ENCODE measurements around the gene HAUS7. TPM values are rescaled to one million over a fixed set of nuclear protein-coding genes. Genes with fewer than 3 reads are reported as not detected.

Gene HAUS7
- total RNA-seq, 4 donors from 2014 or later: 20.7 to 46.8 (median 27.7) TPM

GRCh38 chrX:153426204-153426603 is 44.2 kb downstream of the HAUS7 start:
- intact Hi-C loops (cut with DNase I): no loop called here
- TF ChIP-seq CTCF (IDR thresholded peaks at IDR 0.05) (no peak), POLR2A (IDR thresholded peaks at IDR 0.05) (no peak)
- Histone ChIP-seq H3K4me1 (no peaks in the 10 kb centered on the region), H3K9me3 (no peaks in the 10 kb centered on the region), H3K27me3 (no peaks in the 10 kb centered on the region), H3K4me3 (replicated peaks in 1 of 3) (no peak overlapping the region), H3K36me3 (no peaks in the 10 kb centered on the region), H3K27ac (no peak overlapping the region)
- 94 to 100% methylated on average over 3 of the region's 3 CpGs for WGBS, 2 donors
- DNase-seq: no peak

GRCh38 chrX:153423652-153424051 is 46.7 kb downstream of the HAUS7 start:
- H3K27me3 ChIP-seq: no peaks in the 10 kb centered on the region
- H3K27ac ChIP-seq: no peak overlapping the region
- 70 to 80% methylated on average over 4 to 7 of the region's 8 CpGs for WGBS, 2 donors
- H3K36me3 ChIP-seq: no peaks in the 10 kb centered on the region
- H3K4me3 ChIP-seq (replicated peaks in 1 of 3): no peak overlapping the region
- intact Hi-C loops (cut with DNase I): no loop called here
- H3K9me3 ChIP-seq: no peaks in the 10 kb centered on the region
- peak; percentile 67 to 75 for DNase-seq
- no peaks in the 10 kb centered on the region for H3K4me1 ChIP-seq
- no peak for TF ChIP-seq CTCF (IDR thresholded peaks at IDR 0.05)
- no peak for TF ChIP-seq POLR2A (IDR thresholded peaks at IDR 0.05)

GRCh38 chrX:153421856-153422255 is 48.5 kb downstream of the HAUS7 start:
- TF ChIP-seq CTCF (IDR thresholded peaks at IDR 0.05) (no peak), POLR2A (IDR thresholded peaks at IDR 0.05) (no peak)
- 96 to 100% methylated on average over 2 to 11 of the region's 18 CpGs for WGBS, 2 donors
- DNase-seq: no peak
- Histone ChIP-seq H3K4me1 (no peaks in the 10 kb centered on the region), H3K27ac (no peak overlapping the region), H3K27me3 (no peaks in the 10 kb centered on the region), H3K36me3 (no peaks in the 10 kb centered on the region), H3K4me3 (replicated peaks in 1 of 3) (no peak overlapping the region), H3K9me3 (no peaks in the 10 kb centered on the region)
- intact Hi-C loops (cut with DNase I): no loop called here

- H3K27ac ChIP-seq: no peak overlapping the region
- WGBS, 2 donors: 96 to 100% methylated on average over 2 to 5 of the region's 91 CpGs
- no peak overlapping the region for H3K4me3 ChIP-seq (replicated peaks in 1 of 3)
- no peaks in the 10 kb centered on the region for H3K4me1 ChIP-seq
- H3K9me3 ChIP-seq: no peaks in the 10 kb centered on the region
- TF ChIP-seq CTCF (IDR thresholded peaks at IDR 0.05): no peak
- no peak for TF ChIP-seq POLR2A (IDR thresholded peaks at IDR 0.05)
- intact Hi-C loops (cut with DNase I): no loop called here
- DNase-seq: no peak
- H3K36me3 ChIP-seq: no peaks in the 10 kb centered on the region
- H3K27me3 ChIP-seq: no peaks in the 10 kb centered on the region
Measured at GRCh38 chrX:153420851-153421599, 49.4 kb downstream of the HAUS7 start.

GRCh38 chrX:153417637-153418036 is 52.7 kb downstream of the HAUS7 start:
- Histone ChIP-seq H3K4me3 (replicated peaks in 1 of 3) (no peak overlapping the region), H3K36me3 (no peaks in the 10 kb centered on the region), H3K27me3 (no peaks in the 10 kb centered on the region), H3K4me1 (no peaks in the 10 kb centered on the region), H3K27ac (no peak overlapping the region), H3K9me3 (no peaks in the 10 kb centered on the region)
- TF ChIP-seq CTCF (IDR thresholded peaks at IDR 0.05) (no peak), POLR2A (IDR thresholded peaks at IDR 0.05) (no peak)
- DNase-seq: no peak
- intact Hi-C loops (cut with DNase I): no loop called here
- 90 to 93% methylated on average over 7 to 8 of the region's 8 CpGs for WGBS, 2 donors

Measured in thyroid gland (tissue), 4 donors.